ENCODE results near the gene NCOA1. TPM values are rescaled to one million over a fixed set of nuclear protein-coding genes. Genes with fewer than 3 reads are reported as not detected.

Gene NCOA1
- total RNA-seq, 1 donor from 2014 or later = 41.7 TPM

DNA sequence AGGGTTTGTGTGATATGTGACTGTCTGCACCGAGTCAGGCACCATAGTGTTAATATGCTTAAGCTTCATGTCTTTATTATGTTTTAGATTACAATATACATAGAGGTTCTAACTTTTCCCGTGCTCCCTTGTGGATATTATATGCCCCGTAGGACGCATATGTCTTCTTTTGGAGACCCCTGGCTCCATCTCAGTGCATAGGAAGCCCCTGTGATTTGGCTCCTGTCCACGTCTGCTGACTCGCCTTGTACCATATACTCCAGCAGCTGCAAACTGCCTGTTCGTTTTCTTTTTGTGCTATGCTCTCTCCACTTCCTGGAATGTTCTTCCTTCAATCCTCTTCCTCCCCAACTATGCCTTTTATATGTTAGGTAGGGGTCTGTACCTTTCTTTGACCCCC, 191.2 kb downstream of the NCOA1 start:
- DNase-seq (ENCODE audit: low spot score) = no peak

DNA sequence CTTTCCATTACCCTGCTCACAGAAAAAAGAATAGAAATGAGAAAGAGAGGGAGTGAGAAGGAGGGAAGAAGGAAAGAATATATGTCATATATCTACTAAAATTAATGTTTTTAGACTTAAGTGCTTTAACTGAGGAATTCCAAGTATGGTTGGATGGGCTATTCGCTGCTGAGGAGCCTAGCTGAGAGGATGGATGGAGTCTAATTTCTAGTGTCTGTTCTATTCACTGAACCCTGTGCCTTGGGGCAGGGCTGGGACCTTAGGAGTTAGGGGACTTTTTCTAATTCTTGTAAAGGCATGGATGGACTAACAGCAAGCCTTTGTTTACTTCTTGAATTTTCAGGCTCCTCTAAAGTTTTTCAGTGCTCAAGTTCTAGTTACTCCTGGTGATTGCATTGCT, 192.4 kb downstream of the NCOA1 start:
- no peak for DNase-seq (ENCODE audit: low spot score)

DNA sequence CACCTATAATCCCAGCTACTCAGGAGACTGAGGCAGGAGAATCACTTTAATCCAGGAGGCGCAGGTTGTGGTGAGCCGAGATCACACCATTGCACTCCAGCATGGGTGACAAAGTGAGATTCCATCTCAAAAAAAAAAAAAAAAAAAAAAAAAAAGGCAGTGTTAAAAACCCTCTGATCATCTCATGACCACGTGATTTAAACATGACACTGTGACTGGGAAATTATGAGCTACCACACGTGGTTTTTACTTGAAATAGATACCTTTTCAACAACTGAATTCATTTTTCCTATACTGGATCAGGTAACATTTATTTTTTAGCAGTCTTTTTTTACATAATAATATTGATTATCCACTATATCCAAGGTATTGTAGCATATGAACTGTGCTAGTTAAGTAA, 199.5 kb downstream of the NCOA1 start:
- DNase-seq (ENCODE audit: low spot score) = no peak

DNA sequence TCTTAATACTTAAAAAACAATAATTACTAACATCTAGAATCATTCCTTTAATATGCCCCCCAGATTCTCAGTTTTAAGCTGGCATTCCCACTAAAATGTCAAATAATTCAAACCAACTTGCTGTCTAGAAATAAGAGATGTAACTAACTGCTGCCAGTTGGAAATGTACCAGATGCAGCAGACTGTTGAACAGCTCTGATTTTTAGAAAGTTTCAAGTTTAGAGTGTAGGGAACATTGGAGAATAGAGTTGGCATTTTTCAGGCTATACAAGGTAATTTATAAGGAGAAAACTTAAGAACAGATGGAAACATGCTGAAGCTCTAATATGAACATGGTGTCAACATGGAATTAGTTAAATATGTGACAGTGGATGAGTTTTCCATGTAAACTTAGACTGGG, 200.8 kb downstream of the NCOA1 start:
- no peak for DNase-seq (ENCODE audit: low spot score)

DNA sequence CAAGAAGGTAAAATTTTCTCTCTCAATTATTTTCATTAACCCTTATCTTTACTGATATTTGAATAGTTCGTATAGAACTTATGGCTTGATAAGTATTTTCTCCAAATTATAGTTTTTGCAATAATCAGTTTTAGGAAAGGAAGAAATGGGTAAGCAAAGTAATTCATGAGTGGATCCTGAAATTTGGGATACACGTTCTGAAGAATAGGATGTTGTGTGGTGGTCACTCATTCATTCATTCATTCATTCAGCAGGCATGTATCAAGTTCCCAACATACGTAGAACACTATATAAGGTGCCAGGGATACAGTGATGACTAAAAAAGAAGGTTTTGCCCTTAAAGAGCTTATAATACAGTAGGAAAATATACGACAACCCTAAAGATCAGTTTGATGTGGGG, 206.7 kb downstream of the NCOA1 start:
- no peak for DNase-seq (ENCODE audit: low spot score)

DNA sequence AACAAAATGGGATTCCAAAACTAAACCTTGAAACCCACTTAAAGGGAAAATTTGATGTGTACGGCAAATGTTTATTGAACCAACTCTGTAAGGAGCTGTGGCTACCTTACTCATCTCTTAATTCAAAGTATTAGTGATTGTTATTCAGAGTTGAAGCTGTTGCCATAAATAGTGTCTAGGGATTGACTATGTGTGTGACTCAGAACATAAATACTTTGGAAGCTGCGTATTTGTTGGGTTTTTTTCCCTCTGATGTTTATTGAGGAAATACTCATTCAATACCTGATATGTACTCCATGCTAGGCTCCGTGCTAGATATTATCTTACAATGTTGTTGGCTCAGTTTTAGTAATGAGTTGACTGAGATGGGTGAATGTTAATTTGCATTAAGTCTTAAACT, 211.7 kb downstream of the NCOA1 start:
- DNase-seq (ENCODE audit: low spot score) = no peak

DNA sequence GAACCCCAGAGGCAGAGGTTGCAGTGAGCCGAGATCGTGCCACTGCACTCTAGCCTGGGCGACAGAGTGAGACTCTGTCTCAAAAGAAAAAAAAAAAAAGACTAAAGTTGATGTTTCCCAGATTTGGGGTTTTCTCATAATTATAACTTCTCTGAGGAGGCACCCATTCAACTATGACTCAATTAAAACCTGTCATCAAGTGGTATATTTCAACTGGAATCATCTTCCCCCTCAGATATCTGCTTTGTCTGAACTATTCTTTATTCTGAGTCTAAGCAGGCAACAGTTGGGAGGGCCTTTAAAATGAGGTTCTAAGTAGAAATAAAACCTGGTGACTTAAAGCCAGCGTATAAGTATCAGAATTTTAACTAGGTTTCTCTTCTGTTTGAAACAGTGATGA, 213.6 kb downstream of the NCOA1 start:
- DNase-seq (ENCODE audit: low spot score) = no peak

DNA sequence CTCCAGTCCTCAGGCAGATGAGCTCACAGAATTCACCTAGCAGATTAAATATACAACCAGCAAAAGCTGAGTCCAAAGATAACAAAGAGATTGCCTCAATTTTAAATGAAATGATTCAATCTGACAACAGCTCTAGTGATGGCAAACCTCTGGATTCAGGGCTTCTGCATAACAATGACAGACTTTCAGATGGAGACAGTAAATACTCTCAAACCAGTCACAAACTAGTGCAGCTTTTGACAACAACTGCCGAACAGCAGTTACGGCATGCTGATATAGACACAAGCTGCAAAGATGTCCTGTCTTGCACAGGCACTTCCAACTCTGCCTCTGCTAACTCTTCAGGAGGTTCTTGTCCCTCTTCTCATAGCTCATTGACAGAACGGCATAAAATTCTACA, 216.1 kb downstream of the NCOA1 start:
- DNase-seq (ENCODE audit: low spot score) = no peak

DNA sequence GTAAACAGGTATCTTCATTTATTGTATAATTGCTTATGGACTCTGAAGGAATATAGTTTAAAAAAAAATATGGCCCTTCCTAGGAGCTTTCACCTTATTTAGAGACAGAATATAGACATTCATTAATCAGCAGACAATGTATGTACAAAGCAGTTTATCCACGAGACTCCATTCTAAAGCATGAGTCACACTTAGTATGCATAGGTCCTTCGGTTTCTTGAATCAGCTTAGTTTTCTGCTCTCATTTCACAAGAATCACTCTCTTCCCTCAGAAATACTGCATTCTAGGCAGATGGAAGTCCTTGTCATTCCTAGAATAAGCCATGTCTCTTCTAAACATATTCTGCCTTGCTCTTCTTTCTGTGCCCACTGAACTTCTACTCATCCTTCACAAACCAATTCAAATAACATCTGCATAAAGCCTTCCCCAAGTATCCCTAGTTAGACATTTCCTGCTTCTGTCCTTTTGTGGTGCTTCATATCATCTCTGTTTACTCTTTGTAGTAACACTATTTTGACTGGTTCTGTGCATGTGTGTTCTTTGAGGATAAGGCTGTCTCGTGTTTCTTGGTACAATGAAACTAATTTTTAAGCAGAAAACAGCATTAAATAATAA, 217.6 kb downstream of the NCOA1 start:
- no peak for DNase-seq (ENCODE audit: low spot score)

DNA sequence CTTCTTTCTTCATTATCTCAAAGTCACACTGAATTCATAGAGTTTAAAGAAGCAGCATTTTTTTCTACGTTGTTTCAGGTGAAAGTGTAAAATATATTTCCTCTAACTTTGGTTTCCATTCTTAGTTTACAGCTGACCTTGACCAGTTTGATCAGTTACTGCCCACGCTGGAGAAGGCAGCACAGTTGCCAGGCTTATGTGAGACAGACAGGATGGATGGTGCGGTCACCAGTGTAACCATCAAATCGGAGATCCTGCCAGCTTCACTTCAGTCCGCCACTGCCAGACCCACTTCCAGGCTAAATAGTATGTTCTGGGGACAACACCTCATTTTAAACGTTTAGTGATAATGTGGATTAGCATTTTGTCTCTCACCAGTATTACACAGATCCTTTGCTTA, 219.8 kb downstream of the NCOA1 start:
- DNase-seq (ENCODE audit: low spot score) = no peak

DNA sequence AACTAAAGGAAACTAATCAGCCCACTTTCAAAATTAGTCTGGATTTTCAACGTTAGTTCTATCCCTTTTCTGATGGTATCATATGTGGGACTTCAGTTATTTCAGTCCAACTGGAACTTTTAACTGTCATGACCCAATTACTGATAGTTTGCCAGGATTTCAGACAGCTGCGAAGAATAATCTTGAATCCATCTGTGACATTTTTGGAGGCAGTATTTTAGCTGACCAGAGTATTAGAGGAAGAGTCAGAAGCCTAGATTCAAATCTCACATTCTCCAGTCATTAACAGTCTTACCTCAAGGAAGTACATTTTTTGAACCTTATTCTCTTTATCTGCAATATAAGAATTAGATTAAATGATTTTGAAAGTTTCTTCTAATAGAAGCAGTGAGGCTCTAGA, 220.8 kb downstream of the NCOA1 start:
- DNase-seq (ENCODE audit: low spot score) = no peak

DNA sequence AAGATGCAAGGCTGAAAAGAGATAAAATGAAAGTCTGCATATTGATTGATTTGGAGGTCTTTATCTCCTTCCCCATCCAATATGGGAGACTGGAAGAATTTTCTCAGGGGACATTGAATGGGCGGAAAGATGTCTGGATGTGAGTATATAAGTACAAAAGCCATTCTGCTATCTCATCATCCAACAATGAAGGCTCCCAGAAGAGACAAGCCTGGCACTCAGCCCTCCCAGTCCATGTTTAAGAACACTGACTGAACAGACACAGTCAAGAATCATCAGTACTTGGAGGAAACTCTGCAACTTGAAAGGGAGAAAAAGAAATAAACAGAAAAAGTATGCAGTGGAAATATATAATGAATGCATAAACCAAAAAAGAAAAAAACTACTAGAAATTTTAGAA, 221.2 kb downstream of the NCOA1 start:
- no peak for DNase-seq (ENCODE audit: low spot score)

DNA sequence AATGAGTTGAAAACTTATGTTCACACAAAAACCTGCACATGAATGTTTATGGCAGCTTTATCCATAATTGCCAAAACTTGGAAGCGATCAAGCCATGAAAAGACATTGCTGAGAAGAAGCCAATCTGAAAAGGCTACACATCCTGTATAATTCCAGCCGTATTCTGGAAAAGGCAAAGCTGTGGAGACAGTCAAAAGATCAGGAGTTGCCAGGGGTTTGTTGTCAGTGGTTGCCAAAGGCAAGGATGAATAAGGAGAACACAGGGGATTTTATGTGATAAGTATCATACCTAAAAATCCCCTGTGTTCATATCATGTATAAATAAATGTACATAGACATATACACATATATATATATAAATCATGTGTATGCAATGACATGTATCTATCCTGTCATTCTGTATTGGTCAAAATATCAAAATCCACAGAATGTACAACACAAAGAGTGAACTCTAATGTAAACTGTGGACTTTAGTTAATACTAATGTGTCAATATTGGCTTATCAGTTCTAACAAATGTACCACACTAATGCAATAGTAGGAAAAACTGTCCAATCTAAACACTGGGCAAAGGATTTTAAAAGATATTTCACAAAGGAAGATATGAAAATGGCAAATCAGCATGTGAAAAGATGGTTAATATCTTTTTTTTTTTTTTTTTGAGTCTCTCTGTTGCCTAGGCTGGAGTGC, 226.4 kb downstream of the NCOA1 start:
- DNase-seq (ENCODE audit: low spot score) = no peak

DNA sequence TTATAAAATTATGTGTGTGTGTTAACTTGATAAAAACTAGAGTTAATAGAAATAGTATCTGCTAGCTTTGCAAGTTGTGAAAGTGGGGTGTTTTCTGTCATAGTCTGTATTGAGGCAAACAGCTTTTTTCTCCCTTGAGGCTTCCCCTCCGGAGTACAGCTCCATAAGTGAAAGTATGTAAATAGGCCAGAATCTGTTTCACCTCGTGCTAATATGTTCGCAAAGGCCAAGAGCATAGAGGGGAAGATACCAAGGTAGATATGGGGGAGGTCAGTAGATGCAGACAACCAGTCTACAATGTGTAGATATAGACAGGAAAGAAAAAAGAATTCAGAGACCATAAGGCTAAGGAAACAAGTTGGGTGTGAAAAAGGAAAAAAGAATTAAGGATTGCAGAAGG, 229.3 kb downstream of the NCOA1 start:
- DNase-seq (ENCODE audit: low spot score) = no peak

DNA sequence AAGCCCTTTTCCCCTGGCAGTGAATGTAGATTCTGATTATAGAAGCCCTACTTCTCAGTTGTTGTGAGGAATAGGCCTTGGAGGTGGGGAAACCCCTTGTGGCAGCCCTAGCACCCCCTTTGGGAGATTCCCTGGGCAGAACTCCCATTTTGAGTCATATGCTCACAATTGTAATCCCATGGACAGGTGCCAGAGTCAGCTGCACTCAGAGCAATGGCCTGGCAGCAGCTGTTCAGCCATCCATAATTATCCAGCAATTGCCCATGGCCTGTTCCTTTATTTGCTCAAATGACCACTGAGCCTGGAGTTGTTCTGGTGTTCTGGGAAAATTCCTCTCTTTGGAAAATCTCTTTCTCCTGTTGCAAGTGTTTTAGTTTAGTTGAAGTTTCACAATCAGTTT, 230.4 kb downstream of the NCOA1 start:
- no peak for DNase-seq (ENCODE audit: low spot score)

DNA sequence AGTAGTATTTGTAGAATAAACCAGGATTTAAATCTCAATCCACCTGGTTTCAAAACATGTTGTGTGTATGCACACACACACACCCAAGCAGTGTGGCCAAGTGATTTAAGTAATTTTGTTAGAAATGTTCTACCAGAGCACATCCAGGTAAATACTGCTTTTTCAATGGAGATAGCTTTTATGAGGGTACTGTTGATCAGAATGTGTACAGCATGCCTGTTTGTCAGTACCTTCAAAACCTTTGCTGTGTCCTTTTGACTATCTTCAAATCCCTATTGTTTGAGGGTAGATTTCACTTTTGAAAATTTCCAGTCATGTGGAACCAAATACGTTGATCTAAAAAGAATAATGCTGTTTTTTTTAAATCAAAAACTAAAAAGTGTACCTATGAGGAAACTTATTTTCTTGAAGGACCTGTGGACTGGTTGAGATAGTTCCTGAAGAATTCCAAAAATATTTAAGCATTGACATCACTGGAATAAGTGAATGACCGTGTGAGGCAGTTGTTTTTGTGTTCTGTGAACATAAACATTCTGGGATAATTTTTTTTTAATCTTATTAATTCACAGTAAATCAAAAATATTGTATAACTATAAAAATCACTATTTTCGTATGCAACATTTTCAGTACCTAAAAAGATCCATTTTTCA, 231.2 kb downstream of the NCOA1 start:
- no peak for DNase-seq (ENCODE audit: low spot score)

DNA sequence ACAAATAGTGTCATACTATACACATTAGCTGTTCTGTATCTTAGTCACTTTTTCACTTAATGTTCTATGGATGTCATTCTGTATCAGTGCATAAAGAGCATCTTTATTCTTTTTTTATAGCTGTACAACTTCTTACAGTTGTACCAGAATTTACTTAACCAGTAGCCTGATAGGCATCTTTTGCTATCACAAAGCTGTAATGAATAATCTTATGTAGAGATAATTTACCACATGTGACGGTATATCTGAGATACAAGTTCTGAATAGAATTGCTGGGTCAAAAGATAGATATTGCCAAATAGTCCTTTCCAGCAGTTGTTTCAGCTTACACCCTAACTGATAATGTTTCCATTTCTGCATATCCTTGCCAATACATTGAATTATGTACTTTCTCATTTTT, 232.1 kb downstream of the NCOA1 start:
- no peak for DNase-seq (ENCODE audit: low spot score)

DNA sequence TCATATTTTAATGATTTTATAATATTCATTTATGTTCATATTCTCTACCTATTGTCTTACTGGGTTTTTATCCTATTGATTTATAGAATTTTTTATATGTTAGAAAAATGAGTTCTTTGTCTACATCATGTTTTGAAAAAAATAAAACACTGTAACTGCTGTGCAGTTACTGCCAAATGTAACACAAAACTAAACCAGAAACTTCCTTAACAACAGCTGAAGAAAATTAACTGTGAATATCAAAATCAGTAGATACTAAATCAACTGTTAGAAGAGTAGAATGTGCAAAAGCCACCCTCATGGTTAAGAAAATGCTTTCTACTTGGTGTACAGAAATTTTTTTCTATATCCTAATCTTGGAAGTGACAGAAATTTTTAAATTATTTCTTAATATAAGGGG, 232.6 kb downstream of the NCOA1 start:
- DNase-seq (ENCODE audit: low spot score) = no peak

DNA sequence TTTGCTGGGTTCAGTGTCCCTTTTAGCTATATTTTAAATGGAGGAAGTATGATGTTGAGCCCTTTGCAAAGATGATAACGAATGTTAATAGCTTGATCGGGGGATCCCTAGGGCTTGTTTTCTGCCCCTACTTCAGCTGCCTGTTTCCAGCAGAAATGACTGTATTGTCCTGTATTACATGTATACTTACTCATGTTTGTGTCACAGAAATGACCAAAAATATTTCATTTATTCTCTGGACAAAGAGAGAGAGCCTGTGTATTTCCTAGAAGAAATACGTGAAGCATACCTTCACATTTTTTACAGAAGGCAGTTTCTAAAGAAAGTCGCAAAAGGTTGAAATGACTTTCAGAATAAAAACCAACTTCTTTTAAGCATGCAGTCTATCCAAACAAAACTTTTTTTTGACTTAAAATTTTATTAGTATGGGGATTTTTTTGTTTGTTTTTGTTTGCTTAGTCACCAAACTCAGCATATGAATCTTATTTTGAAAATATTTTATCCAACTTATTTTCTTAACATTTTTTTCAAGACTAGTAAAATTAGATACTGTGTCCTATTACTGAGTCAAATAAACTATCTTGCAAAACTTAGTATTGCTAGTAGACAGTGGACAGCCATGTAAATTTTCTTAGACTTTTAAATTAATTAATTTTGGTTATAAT, 233.2 kb downstream of the NCOA1 start:
- DNase-seq (ENCODE audit: low spot score) = no peak

DNA sequence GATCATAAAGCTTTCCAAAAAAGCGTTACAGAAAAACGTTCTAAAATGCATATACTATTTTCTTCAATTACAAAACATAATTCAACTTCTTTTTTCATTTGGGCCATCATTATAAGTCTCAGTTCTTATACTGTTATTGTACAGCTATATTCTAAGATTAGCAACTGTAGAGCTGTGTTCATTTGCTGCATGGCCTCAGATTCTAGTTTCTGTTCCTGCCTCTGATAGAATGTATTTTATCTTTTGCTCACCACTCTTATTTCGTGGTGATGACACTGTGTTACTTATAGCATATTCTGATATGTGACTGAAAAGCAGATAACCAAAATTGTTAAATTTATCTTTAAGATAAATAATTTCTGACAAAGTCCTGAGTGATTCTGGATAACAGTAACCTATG, 234.9 kb downstream of the NCOA1 start:
- no peak for DNase-seq (ENCODE audit: low spot score)

DNA sequence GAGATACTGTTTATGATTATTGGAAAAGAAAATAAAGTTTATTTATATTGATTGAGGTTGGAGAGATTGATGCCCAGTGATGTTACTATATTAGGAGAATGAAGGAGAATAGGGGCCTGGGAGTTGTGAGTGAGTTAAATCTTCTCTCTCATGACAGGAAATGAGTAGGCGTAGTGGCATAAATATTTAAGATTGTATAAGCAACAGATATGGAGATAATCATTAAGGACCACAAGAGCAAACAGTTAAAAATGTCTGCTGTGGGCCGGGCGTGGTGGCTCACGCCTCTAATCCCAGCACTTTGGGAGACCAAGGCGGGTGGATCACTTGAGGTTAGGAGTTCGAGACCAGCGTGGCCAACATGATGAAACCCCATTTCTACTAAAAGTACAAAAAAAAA, 239.4 kb downstream of the NCOA1 start:
- DNase-seq (ENCODE audit: low spot score) = no peak

DNA sequence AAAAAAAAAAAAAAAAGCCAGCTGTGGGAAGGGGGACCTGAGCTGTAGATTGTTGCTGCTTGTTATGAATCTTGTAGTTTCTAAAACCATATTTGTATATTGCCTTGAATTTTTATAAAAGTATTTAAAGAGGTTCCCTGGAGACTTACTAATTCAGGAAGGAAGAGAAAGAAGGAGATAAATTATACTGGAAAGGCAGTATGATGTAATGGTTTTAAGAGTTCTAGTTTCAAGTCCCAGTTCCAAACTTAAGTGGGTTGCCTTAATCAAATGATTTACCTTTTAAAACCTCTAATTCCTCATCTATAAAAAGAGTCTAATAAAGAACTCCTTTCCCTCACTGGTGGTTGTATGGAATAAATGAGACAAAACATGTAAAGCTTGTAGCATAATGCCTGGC, 240.0 kb downstream of the NCOA1 start:
- DNase-seq (ENCODE audit: low spot score) = no peak

Measured in mesenteric fat pad (tissue), 1 donor.